Stimulated activated CD8-positive, alpha-beta memory T cell treated with anti-CD3 and anti-CD28 coated beads, Interleukin-12 subunit alpha, Interleukin-12 subunit beta, amount 100 ng/mL, for 24 hours (primary cell): ENCODE results near the gene SPN.
"Not testable (repeated sequence)": the region's sequence is repeated elsewhere in the genome, so short reads cannot be mapped to it uniquely, and the experiment has no call there.

Source experiments
- DNase-seq: peaks from one replicate; pipeline ENCODE4 v3.0.0-alpha.2; 2020; ENCODE audit errors: extremely low read depth

The SPN gene

DNA sequence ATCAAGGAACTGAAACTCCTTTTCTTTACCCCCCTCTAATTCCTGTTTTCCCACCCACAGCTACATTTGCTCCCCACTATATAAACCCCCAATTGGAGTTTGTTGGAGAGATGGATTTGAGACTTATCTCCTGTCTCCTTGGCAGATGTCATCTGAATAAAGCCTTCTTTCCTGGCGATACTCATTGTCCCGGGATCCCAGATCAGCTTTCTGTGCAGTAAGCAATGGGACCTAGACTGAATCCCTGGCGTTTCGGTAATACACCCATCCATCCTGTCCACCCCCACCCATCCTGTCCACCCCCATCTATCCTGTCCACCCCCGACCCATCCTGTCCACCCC, 38.1 kb downstream of the SPN start:
- no peak for DNase-seq

DNA sequence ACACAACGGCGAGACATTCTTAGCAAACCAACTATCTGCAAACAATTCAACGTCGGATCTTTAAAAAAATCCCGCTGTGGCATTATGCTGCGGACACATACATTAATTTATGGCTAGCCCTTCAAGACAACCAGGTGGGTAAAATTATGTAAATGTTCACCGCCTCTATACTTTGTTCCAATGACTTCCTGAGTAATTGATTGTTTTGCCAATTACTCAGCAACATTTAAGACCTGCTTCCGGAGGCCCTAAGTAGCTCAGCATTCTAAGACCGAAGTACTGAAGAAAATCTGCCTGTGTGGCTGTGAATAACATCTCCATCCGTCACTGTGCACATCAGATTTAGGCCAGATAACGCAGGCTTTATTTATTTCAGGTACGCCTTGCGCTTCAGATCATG, 39.2 kb downstream of the SPN start:
- no peak for DNase-seq

DNA sequence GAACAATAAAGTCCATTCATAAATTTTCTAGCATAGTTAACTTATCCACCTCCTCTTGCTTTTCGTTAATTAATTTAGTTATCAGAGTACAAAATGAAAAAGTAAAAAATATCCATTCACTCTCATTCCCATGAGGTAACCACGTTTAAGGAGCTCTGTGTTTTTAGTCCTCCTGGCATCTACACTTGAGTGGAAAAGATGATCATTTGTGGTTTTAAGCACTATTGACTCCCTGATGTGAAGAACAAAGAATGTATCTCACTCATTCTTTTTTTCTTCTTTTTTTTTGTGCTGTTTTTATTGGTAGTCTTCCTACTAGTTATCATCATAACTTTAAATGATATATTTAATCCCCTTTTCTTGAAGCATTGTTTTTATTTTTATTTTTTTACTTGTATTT, 42.0 kb downstream of the SPN start:
- DNase-seq, result no peak

DNA sequence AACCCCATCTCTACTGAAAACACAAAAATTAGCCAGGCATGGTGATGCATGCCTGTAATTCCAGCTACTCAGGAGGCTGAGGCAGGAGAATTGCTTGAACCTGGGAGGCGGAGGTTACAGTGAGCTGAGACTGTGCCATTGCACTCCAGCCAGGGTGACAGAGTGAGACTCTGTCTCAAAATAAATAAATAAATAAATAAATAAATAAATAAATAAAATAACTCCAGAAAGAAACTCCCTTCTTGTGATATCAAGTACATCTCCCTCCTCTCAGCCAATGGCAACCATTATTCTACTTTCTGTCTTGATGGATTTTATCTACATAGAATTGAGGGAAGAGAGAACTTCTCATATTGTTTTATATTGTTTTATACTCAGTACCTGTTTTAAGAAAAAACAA, 44.1 kb downstream of the SPN start:
- not testable (repeated sequence) for DNase-seq

DNA sequence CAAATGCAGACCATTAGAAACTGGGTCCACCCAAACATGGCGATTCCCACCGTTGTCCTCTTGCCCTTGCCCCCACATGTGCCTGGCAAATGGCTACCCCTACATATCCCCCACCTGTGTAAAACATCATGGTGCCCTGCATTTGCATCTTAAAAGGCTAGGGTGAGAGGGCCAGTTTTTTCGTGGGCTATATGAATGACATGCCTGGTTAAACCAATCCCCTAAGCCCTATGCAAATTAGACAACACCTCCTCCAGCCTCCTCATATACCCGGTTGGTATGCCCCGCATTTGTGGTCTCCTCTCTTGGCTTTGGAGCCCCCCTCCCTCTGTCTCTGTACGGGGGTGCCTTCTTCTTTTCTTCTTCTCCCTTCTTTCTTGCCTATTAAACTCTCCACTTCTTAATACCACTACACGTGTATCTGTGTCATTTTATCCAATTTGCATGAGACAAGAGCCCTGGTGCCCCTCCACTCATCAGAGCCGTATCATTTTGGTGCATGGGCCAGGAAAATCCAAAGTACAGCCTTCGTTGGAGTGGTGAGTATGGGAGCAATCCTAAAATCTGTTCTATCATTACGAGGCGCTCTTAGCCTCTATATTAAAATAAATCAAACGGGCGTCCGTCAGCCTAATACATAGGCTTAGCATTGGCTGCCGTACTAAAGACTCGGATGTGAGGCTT, 46.0 kb downstream of the SPN start:
- DNase-seq, result no peak

DNA sequence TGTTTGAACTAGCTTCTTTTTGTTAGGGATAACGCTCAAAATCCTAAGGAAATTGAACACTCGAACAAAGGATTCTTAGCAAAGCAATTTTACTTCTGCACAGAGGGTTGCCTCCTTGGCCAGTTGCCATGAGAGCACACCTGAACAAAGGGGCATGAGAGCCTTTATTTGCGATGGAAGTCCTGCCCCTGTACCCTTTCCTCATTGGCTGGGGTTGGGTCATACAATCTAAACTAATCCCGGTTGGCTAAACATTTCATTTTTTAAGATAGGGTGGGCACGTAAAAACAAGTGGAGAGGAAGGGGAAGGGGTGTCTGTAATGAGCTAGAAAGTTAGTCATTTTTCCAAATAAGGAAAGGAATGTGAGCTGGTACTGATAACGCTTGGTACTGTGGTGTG, 46.6 kb downstream of the SPN start:
- not testable (repeated sequence) for DNase-seq

DNA sequence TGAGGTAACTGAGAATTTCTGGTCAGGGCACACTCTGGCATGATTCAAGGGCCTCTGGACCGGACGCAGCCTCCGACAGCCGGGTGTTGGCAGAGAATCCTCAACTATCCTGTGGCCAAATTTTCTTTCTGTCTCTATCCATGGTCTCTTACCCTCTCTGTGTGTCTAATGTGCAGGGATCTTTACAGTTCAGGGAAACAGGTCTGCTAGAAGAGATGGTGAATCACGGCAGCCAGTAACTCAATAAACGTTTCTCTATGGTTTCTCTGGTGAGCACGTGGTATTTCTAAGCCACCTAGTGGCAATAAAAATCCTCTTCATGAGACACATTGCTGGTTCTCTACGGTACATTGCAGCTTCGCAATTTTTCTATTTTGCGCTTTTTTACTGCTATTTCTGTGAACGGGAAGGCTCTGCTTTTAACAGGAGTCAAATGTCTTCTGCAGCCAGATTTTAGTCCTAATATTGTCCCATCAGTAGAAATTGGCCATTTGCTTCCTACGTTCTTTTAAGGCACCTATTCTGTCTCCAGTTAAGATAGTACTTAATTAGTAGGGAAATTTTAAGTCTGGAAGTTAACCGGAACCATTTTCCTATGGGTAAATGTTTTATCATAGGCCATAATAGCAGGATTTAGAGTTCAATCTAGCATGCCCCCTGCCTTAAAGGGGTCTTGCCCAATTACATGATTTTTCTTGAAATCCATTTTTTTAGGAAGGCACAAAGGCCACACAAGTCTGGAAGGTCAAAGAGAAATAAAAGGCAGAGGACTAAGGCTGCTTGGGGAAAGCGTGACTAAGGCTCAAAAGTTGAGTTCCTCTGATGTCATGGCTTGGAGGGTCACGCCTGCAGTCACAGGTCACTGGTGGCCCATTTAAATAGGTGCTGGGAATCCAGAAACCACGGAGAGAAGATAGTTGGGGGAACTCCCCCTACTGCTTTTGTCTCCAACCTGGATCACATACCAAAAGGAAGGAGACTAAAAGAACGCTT, 47.5 kb downstream of the SPN start:
- no peak for DNase-seq

DNA sequence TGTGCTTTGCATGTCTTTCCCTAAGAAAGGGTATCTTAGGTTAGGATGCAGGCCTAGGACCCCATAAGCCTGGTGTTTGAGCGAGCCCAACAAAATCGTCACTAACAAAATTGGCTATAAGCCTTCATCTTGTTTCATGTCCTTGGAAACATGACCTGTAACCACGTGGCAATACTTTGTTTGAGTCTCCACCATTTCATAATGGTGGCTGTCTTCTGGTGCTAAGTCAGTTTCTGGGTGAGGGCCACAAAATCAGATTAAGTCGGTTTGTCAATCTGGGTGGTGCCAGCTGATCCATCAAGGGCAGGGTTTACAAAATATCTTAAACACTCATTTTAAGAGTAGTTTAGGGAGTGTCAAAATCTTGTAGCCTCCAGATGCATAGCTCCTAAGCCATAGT, 49.8 kb downstream of the SPN start:
- DNase-seq, result no peak

DNA sequence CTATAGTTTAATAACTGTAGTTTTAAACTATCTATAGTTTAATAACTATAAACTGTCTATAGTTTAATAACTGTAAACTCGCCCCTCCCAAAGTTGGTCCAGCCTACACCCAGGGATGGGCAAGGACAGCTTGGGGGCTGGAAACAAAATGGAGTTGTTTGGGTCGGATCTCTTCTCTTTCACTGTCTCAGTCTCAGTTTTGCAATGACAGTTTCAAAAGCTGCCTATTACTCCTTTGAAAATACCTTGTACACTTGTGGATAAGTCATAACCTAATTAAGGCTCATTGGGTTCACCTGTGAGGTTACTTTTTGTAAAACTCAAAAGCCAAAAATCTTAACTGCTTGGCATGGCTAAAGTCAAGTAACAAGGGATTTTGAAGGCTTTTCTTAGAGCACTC, 51.3 kb downstream of the SPN start:
- DNase-seq, result no peak

DNA sequence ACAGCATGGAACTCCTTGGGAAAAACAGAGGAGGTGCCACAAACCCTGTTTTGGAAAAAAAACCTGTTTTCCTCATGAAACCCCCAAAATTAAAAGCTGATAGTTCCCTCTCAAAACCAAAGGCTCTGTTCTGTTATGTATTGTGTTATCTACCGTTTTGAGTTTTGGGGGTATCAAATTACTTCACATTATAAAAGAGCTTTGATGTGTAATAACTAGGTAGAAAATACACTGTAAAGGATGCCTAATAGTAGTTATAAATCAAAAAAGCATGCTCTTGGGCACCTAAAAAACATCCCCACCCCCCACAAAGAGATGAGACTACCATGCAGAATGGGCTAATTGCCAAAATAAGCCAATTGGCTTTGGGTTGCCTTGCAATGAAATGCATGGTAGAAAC, 51.9 kb downstream of the SPN start:
- DNase-seq, result no peak

DNA sequence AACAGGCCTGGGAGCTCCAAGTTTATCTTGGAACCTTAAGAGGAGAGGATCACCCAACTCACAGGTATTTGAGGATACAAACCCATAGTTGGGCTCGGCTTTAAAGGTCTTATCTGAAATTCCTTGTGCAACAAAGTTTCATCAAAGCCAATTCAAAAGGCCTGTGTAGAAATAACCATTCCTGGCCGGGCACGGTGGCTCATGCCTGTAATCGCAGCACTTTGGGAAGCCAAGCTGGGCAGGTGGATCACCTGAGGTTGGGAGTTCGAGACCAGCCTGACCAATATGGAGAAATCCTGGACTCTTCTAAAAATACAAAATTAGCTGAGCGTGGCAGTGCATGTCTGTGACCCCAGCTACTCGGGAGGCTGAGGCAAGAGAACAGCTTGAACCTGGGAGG, 54.1 kb downstream of the SPN start:
- no peak for DNase-seq

DNA sequence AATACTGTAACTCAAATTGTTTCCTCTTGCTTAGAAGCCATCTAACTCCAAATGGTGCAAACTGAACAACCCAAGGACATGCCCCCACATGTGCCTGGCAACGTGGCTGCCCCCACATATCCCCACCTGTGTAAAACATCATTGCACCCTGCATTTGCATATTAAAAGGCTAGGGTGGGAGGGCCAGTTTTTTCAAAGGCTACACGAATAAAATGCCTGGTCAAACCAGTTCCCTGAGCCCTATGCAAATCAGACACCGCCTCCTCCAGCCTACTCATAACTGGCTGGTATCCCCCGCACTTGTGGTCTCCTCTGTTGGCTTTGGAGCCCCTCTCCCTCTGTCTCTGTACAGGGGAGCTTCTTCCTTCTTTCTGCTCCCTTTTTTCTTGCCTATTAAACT, 56.0 kb downstream of the SPN start:
- DNase-seq, result no peak
